GM12873 (cell line): ENCODE results near the gene AKAP12.

Experiments
- CTCF ChIP-seq: IDR thresholded peaks from 2 replicates; pipeline ENCODE4 v1.5.1; 2012; ENCODE audit warnings: low read depth, mild to moderate bottlenecking, moderate library complexity, low read length, control low read depth; ENCODE audit not compliant: insufficient read depth; ENCODE audit errors: missing control alignments

Gene AKAP12

DNA sequence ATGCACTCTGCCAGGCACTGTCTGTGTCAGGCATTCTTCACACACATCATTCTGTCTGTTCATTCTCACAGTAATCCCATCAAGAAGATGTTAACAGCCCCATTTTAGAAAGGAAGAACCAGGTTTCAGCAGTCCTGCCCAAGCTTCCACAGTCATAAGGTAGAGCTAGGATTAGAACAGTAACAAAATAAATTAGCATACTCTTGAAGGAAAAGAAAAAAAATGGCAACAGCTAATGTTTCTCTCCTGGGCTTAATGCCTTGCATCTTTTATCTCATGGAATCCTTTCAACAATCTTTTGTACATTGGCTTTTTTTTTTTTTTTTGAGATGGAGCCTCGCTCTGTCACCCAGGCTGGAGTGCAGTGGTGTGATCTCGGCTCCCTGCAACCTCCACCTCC is 32.1 kb upstream of the AKAP12 start:
- no peak for TF ChIP-seq CTCF

DNA sequence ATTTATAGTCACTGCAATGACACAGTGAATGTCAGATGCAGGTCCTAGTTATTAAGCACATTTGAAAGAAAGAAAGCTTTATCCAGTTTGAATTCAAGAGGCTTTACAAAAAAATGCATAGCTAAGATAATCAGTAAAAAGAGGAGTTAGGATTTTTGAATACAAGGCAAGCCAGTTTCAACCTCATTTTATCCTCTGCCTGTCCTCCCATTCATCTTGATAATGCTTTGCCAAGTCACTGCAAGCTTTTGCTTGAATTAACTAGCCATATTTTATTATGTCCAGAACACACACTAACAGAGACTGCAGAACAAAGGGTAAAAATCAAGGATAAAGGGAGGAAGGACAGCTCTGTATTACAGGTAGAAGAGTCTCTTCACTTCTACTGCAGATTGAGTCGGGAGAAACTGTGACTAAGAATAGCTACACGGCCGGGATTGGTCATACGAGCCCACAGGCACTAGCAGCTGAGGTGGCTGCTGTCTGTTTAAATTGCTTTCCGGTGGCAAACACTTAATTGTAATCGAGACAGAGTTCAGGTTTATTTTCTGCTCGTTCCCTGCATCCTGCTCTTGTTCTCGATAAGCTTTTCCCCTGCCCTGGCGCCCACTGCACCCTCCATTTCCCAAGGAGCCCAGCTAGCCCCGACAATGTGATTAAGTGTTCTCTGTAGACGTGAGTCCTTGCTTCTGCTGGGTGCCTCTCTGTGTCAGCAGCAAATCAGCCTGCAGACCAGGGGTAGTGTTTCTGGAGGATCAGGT is 30.5 kb upstream of the AKAP12 start:
- no peak for TF ChIP-seq CTCF

DNA sequence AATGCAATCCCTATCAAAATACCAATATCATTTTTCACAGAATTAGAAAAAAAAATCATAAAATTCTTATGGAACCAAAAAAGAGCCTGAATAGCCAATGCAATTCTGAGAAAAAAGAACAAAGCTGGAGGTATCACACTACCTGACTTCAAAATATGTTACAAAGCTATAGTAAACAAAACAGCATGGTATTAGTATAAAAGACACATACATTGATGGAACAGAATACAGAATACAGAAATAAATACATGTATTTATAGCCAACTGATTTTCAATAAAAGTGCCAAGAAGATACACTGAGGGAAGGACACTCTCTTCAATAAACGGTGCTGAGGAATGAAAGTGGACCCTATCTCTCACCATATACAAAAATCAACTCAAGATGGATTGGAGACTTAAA is 28.7 kb upstream of the AKAP12 start:
- no peak for TF ChIP-seq CTCF

DNA sequence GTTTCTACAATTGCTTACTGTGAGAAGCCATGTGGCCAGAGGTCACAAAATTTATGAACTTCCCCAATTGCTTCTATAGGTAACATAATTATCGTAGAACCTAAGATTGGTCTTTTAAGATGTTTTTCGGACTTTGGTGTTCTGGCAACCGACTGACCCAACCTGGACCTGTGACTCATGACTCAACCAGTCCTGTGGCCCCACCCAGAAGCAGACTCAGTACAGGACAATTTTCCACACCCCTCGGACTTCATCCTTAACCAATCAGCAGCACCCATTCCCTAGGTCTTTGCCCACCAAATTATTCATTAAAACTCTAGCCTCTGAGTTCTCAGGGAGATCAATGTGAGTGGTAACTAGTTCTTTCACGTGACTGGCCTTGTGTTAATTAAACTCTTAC is 26.4 kb upstream of the AKAP12 start:
- no peak for TF ChIP-seq CTCF

GRCh38 chr6:151215999-151216398 is 23.8 kb upstream of the AKAP12 start:
- TF ChIP-seq CTCF: no peak

DNA sequence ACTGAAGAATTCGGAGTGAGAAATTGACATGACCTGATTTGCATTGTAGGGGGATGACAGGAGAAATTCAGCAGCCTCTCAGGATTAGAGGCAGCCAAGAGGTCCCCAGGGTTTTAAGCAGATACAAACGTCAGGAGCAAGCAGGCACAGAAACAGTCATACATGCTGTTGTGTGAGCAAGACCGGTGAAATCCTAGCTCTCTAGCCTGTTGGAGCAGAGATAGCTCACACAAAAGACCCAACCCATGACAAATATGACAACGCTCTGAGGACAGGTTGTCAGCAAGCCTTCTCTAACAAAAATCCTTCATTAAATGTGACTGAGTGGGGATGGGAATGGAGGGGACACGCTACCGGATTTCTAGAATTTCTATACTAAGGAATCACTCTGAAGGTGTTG is 23.0 kb upstream of the AKAP12 start:
- no peak for TF ChIP-seq CTCF

DNA sequence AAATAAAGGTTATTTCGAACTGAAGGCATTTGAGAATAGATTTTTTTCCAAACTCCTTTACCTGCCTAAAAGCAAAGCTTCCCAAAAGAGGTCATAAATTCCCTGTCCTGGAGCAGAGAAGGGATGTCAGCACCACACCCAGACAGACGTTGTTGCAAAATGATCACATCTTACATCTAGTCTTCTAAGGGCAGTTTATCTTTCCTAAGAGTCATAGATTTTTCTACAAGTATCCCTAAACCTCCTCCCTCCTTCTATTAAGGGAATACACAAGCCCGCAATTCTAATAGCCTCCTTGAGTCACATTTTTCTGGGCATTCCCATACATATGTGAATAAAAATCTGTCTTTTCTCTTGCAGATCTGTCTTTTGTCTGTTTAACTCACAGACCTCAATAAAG is 20.6 kb upstream of the AKAP12 start:
- TF ChIP-seq CTCF: no peak
